Aorta (tissue), 5 donors: ENCODE data around the gene PRRC2B. TPM values are rescaled to one million over a fixed set of nuclear protein-coding genes. Genes with fewer than 3 reads are reported as not detected.

Source experiments
- ATAC-seq: fragments of 200-7000 bp; cut with Tn5 transposase; one replicate; pipeline ENCODE4 v1.9.1; 2022; ENCODE audit warnings: moderate library complexity; ENCODE audit not compliant: low FRiP score
- DNase-seq, 2 donors: peaks; one replicate each; pipeline ENCODE4 v3.0.0-alpha.2; 2020
- H3K27ac ChIP-seq, 2 donors: one replicate each; pipeline ENCODE4 v1.5.1; 2013; ENCODE audit warnings: low read length in 2 of 2, mild to moderate bottlenecking in 2 of 2, moderate library complexity in 2 of 2, control low read depth in 1 of 2, inconsistent platforms in 1 of 2, low read depth in 1 of 2
- H3K27me3 ChIP-seq, 2 donors: one replicate each; pipeline ENCODE4 v1.6.1; 2013; ENCODE audit warnings: control low read depth in 1 of 2, low read length in 1 of 2, mild to moderate bottlenecking in 1 of 2, moderate library complexity in 1 of 2; ENCODE audit not compliant: insufficient read depth in 2 of 2, control insufficient read depth in 1 of 2
- H3K36me3 ChIP-seq, 2 donors: one replicate each; pipeline ENCODE4 v1.6.1; 2013; ENCODE audit warnings: control low read depth in 1 of 2, low read length in 1 of 2, mild to moderate bottlenecking in 1 of 2; ENCODE audit not compliant: insufficient read depth in 2 of 2, control insufficient read depth in 1 of 2
- H3K4me1 ChIP-seq, 2 donors: one replicate each; pipeline ENCODE4 v1.6.1; 2013; ENCODE audit warnings: low read length in 2 of 2, control low read depth in 1 of 2, mild to moderate bottlenecking in 1 of 2, moderate library complexity in 1 of 2; ENCODE audit not compliant: insufficient read depth in 2 of 2, control insufficient read depth in 1 of 2
- H3K4me3 ChIP-seq, 2 donors: one replicate each; pipeline ENCODE4 v1.5.1; 2013; ENCODE audit warnings: low read length in 2 of 2, control low read depth in 1 of 2, mild to moderate bottlenecking in 1 of 2
- H3K9me3 ChIP-seq: one replicate; pipeline ENCODE4 v1.6.1; 2013; ENCODE audit warnings: mild to moderate bottlenecking, low read length; ENCODE audit not compliant: control insufficient read depth
- WGBS, 2 donors: extraction: QIAGEN DNeasy Blood & Tissue Kit; methylation state at CpG; one replicate each; pipeline ENCODE4 v1.1.7; 2013; 5-methylcytosine and 5-hydroxymethylcytosine counted together
- intact Hi-C, 2 donors: fragments of 100-400 bp; cut with DNase I; formaldehyde crosslinking; loops; one replicate each; pipeline versions ENCODE4 v1.14.2 to v1.15.0; 2022
- polyA plus RNA-seq, 2 donors: library from polyadenylated mRNA; stranded (reverse); fragments of 200-250 nt; gene quantifications; one replicate each; pipeline ENCODE4 v1.2.3, GENCODE V29; 2013
- total RNA-seq, 2 donors: library from RNA; stranded (reverse); fragmentation: NEBNext Ultra II Directional; extraction: Animal tissue kit (Norgen Biotek cat#: 25700); gene quantifications; one replicate each; pipeline ENCODE4 v1.2.1, GENCODE V29; 2021
- donor health status: healthy with polysubstance abuse.
- donor health status: Bipolar disorder and iron deficiency.
- donor health status: DM: no; HTN: no; CAD: no.
- donor health status: DM: no; HTN: no; CAD: no.
- donor health status: DM: yes; HTN: yes; CAD: no.

PRRC2B gene
- total and polyA plus RNA-seq, 4 donors, result 23.9 to 263 (median 125) TPM

- Histone ChIP-seq H3K4me3 (no peak overlapping the region), H3K27me3 (no peaks in the 10 kb centered on the region), H3K36me3 (peaks cover 0 to 4% of the 10 kb centered on the region in 2 donors), H3K9me3 (no peaks in the 10 kb centered on the region), H3K4me1 (no peaks in the 10 kb centered on the region), H3K27ac (no peak overlapping the region)
- 90 to 91% methylated on average over 4 of the region's 4 CpGs for WGBS, 2 donors
- intact Hi-C loops, result no loop called here
- no peak for ATAC-seq
- no peak for DNase-seq
Observed at GRCh38 chr9:131432050-131432449, 38.2 kb downstream of the PRRC2B start.

GRCh38 chr9:131432597-131433301, 38.9 kb downstream of the PRRC2B start:
- Histone ChIP-seq H3K27me3 (no peaks in the 10 kb centered on the region), H3K4me3 (no peak overlapping the region), H3K36me3 (peaks cover 0 to 4% of the 10 kb centered on the region in 2 donors), H3K27ac (no peak overlapping the region), H3K4me1 (no peaks in the 10 kb centered on the region), H3K9me3 (no peaks in the 10 kb centered on the region)
- intact Hi-C loops, result no loop called here
- DNase-seq, result no peak
- ATAC-seq, result peak; percentile 53
- 71 to 74% methylated on average over 15 of the region's 15 CpGs for WGBS, 2 donors

- 73% methylated on average over 3 of the region's 3 CpGs for WGBS, 2 donors
- Histone ChIP-seq H3K4me3 (no peak overlapping the region), H3K9me3 (no peaks in the 10 kb centered on the region), H3K36me3 (peaks cover 0 to 4% of the 10 kb centered on the region in 2 donors), H3K4me1 (no peaks in the 10 kb centered on the region), H3K27ac (peak overlapping the region in 1 of 2 donors; percentile 71), H3K27me3 (no peaks in the 10 kb centered on the region)
- DNase-seq, result no peak
- intact Hi-C loops, result no loop called here
- no peak for ATAC-seq
Observed at GRCh38 chr9:131433302-131433854, 39.5 kb downstream of the PRRC2B start.

- Histone ChIP-seq H3K27me3 (no peaks in the 10 kb centered on the region), H3K27ac (no peak overlapping the region), H3K36me3 (peaks cover 0 to 7% of the 10 kb centered on the region in 2 donors), H3K4me3 (no peak overlapping the region), H3K4me1 (no peaks in the 10 kb centered on the region), H3K9me3 (no peaks in the 10 kb centered on the region)
- 83 to 86% methylated on average over 7 of the region's 7 CpGs for WGBS, 2 donors
- DNase-seq (no peak), ATAC-seq (no peak)
- intact Hi-C loops, result loop anchor here in 1 of 2 donors (5.0 kb wide), 1 partner anchor 42 kb away; the partner anchor contains the start of gene PRRC2B
Observed at GRCh38 chr9:131434673-131435072, 40.8 kb downstream of the PRRC2B start.

- DNase-seq (peak; percentile 65 to 81), ATAC-seq (peak; percentile 81)
- intact Hi-C loops, result loop anchor here (2.0 to 5.0 kb wide), 2 partner anchors 42 to 44 kb away; partner anchors contain the start of gene PRRC2B (in 2 of the 2)
- Histone ChIP-seq H3K27me3 (no peaks in the 10 kb centered on the region), H3K9me3 (no peaks in the 10 kb centered on the region), H3K36me3 (peaks cover 0 to 7% of the 10 kb centered on the region in 2 donors), H3K4me3 (no peak overlapping the region), H3K4me1 (no peaks in the 10 kb centered on the region), H3K27ac (no peak overlapping the region)
- WGBS, 2 donors, result 3 to 12% methylated on average over 12 of the region's 12 CpGs
Observed at GRCh38 chr9:131436376-131436775, 42.5 kb downstream of the PRRC2B start.

GRCh38 chr9:131436865-131437271, 43.0 kb downstream of the PRRC2B start:
- DNase-seq (no peak), ATAC-seq (no peak)
- H3K9me3 ChIP-seq, result no peaks in the 10 kb centered on the region
- no peaks in the 10 kb centered on the region for H3K4me1 ChIP-seq
- H3K27ac ChIP-seq, result peak overlapping the region in 1 of 2 donors; percentile 24
- H3K4me3 ChIP-seq, result no peak overlapping the region
- H3K27me3 ChIP-seq, result no peaks in the 10 kb centered on the region
- peaks cover 0 to 7% of the 10 kb centered on the region in 2 donors for H3K36me3 ChIP-seq
- intact Hi-C loops, result loop anchor here (2.0 to 5.0 kb wide), 2 partner anchors 42 to 45 kb away; partner anchors contain the start of gene PRRC2B (in 2 of the 2)
- WGBS, 2 donors, result 77 to 80% methylated on average over 8 of the region's 8 CpGs

- Histone ChIP-seq H3K27ac (no peak overlapping the region), H3K4me3 (no peak overlapping the region), H3K9me3 (no peaks in the 10 kb centered on the region), H3K36me3 (peaks cover 0 to 6% of the 10 kb centered on the region in 2 donors), H3K4me1 (no peaks in the 10 kb centered on the region), H3K27me3 (no peaks in the 10 kb centered on the region)
- intact Hi-C loops, result loop anchor here in 1 of 2 donors (5.0 kb wide), 1 partner anchor 46 kb away; the partner anchor contains the start of gene PRRC2B
- no peak for ATAC-seq
- no peak for DNase-seq
- 91 to 95% methylated on average over 7 of the region's 7 CpGs for WGBS, 2 donors
Observed at GRCh38 chr9:131438190-131438589, 44.3 kb downstream of the PRRC2B start.

- Histone ChIP-seq H3K9me3 (no peaks in the 10 kb centered on the region), H3K4me1 (no peaks in the 10 kb centered on the region), H3K27me3 (no peaks in the 10 kb centered on the region), H3K36me3 (peaks cover 0 to 8% of the 10 kb centered on the region in 2 donors), H3K27ac (no peak overlapping the region), H3K4me3 (no peak overlapping the region)
- intact Hi-C loops, result loop anchor here in 1 of 2 donors (5.0 kb wide), 1 partner anchor 47 kb away; the partner anchor contains the start of gene PRRC2B
- no peak for DNase-seq
- ATAC-seq, result no peak
- WGBS, 2 donors, result 62 to 67% methylated on average over 4 of the region's 4 CpGs
Observed at GRCh38 chr9:131439224-131439623, 45.3 kb downstream of the PRRC2B start.
